WTC11 (cell line): ENCODE measurements around the gene CORIN. TPM values are rescaled to one million over a fixed set of nuclear protein-coding genes. Genes with fewer than 3 reads are reported as not detected.

Source experiments
- ATAC-seq: fragments of 200-7000 bp; cut with Tn5 transposase; 2 replicates; pipeline ENCODE4 v1.10.0; 2021; ENCODE audit warnings: mild to moderate bottlenecking, moderate library complexity
- CTCF ChIA-PET: fragments of 300-600 bp; sonication (Branson Sonifier 250); formaldehyde crosslinking; loops from one replicate; lab custom pipeline; 2021; ENCODE audit warnings: antibody characterized with exemption; lab: Charles Lee
- POLR2A ChIA-PET: fragments of 350-600 bp; sonication (Branson Sonifier 250); formaldehyde crosslinking; loops from one replicate; lab custom pipeline; 2021; ENCODE audit warnings: antibody characterized with exemption; lab: Charles Lee
- DNase-seq: peaks from one replicate; pipeline ENCODE4 v3.0.0; 2021; ENCODE audit warnings: low spot score
- H3K27ac Mint-ChIP-seq: 2 replicates; pipeline ENCODE4 v1.8.0; 2021; ENCODE audit warnings: mixed read lengths
- H3K27me3 Mint-ChIP-seq: 2 replicates; pipeline ENCODE4 v1.8.0; 2021; ENCODE audit warnings: low read depth, mild to moderate bottlenecking, moderate library complexity, mixed read lengths
- H3K36me3 Mint-ChIP-seq: 2 replicates; pipeline ENCODE4 v1.8.0; 2021; ENCODE audit warnings: mixed read lengths
- H3K4me1 Mint-ChIP-seq: 2 replicates; pipeline ENCODE4 v1.8.0; 2022; ENCODE audit warnings: mixed read lengths
- H3K4me3 Mint-ChIP-seq: 2 replicates; pipeline ENCODE4 v1.8.0; 2021; ENCODE audit warnings: mild to moderate bottlenecking, moderate library complexity, mixed read lengths
- H3K9me3 Mint-ChIP-seq: 2 replicates; pipeline ENCODE4 v1.8.0; 2021; ENCODE audit warnings: mixed read lengths
- JAZF1 ChIP-seq: fragments of 250-450 bp; sonication (Bioruptor Pico); IDR thresholded peaks from 2 replicates; pipeline ENCODE4 v1.9.0; 2021; ENCODE audit warnings: moderate library complexity, mild to moderate bottlenecking, inconsistent platforms
- MAX ChIP-seq: sonication (generic); formaldehyde crosslinking; IDR thresholded peaks from 2 replicates; pipeline ENCODE4 v1.8.0; 2022; ENCODE audit warnings: mild to moderate bottlenecking, missing genetic modification reagents
- MLX ChIP-seq: sonication (generic); formaldehyde crosslinking; IDR thresholded peaks from 2 replicates; pipeline ENCODE4 v1.8.1; 2023; ENCODE audit warnings: mild to moderate bottlenecking, missing genetic modification reagents, moderate library complexity
- PRRX2 ChIP-seq: fragments of 250-450 bp; sonication (Bioruptor Pico); IDR thresholded peaks from 2 replicates; pipeline ENCODE4 v1.8.0; 2021; ENCODE audit warnings: mild to moderate bottlenecking
- SOX15 ChIP-seq: fragments of 250-450 bp; sonication (Bioruptor Pico); IDR thresholded peaks from 2 replicates; pipeline ENCODE4 v1.9.0; 2021; ENCODE audit warnings: mild to moderate bottlenecking
- TEAD4 ChIP-seq: sonication (generic); formaldehyde crosslinking; IDR thresholded peaks from 2 replicates; pipeline ENCODE4 v1.8.0; 2022; ENCODE audit warnings: mild to moderate bottlenecking, missing genetic modification reagents
- ZNF121 ChIP-seq: sonication (generic); formaldehyde crosslinking; IDR thresholded peaks from 2 replicates; pipeline ENCODE4 v1.8.0; 2023; ENCODE audit warnings: missing genetic modification reagents
- ZNF281 ChIP-seq: sonication (generic); formaldehyde crosslinking; IDR thresholded peaks from 2 replicates; pipeline ENCODE4 v1.8.0; 2023; ENCODE audit warnings: mild to moderate bottlenecking, missing genetic modification reagents
- ZNF416 ChIP-seq: fragments of 250-450 bp; sonication (Bioruptor Pico); IDR thresholded peaks from 2 replicates; pipeline ENCODE4 v1.9.0; 2021; ENCODE audit warnings: mild to moderate bottlenecking, inconsistent platforms
- total RNA-seq: library from RNA; stranded (reverse); gene quantifications from 3 replicates; pipeline ENCODE4 v1.2.3, GENCODE V29; 2021
- TF ChIP-seq, protein P1 (sequence below): sonication (generic); formaldehyde crosslinking; IDR thresholded peaks from 2 replicates; pipeline ENCODE4 v1.8.0; 2022; ENCODE audit warnings: mild to moderate bottlenecking, missing genetic modification reagents
- TF ChIP-seq, protein P2 (sequence below): fragments of 250-450 bp; sonication (Bioruptor Pico); IDR thresholded peaks from 2 replicates; pipeline ENCODE4 v1.9.0; 2021; ENCODE audit warnings: mild to moderate bottlenecking, borderline replicate concordance
- TF ChIP-seq, protein P3 (sequence below): sonication (generic); formaldehyde crosslinking; IDR thresholded peaks from 2 replicates; pipeline ENCODE4 v1.8.1; 2022; ENCODE audit warnings: mild to moderate bottlenecking, missing genetic modification reagents, moderate library complexity, borderline replicate concordance
- TF ChIP-seq, protein P4 (sequence below): sonication (generic); formaldehyde crosslinking; conservative IDR thresholded peaks from 2 replicates; pipeline ENCODE4 v1.8.1; 2023; ENCODE audit warnings: mild to moderate bottlenecking, low read depth, missing genetic modification reagents, moderate library complexity

CORIN gene
- total RNA-seq, 1 experiment from 2014 or later = 0.33 TPM

DNA sequence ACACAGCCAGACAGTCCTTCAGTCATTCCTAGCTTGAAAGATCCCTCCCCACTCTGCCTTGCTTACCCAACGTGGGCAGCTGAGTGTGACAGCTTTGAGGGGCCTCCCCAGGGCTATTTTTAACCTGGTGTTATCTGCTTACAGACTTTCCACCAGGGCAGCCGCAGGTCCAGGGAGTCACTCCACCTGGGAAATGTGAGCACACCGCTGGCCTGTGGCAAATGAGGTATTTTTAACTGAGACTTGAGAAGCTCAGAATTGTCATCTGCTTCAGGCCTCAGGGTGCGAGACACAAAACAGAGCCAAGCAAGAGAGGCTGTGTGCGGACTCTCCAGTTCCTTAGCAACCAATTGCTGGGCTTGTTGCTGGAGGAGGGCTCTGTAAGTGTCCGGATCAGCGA lies 13.0 kb downstream of the CORIN start:
- no peak; the same call in 1 of the 2 replicates for ATAC-seq
- POLR2A ChIA-PET = no interaction called here
- no peak for DNase-seq
- no peaks in the 10 kb centered on the region for H3K36me3 Mint-ChIP-seq
- TF ChIP-seq ZNF281 (CRISPR knock-in tag) = no peak
- no peak for TF ChIP-seq MAX (CRISPR knock-in tag)
- no peak for TF ChIP-seq JAZF1
- TF ChIP-seq MLX = no peak
- TF ChIP-seq, protein P1, sequence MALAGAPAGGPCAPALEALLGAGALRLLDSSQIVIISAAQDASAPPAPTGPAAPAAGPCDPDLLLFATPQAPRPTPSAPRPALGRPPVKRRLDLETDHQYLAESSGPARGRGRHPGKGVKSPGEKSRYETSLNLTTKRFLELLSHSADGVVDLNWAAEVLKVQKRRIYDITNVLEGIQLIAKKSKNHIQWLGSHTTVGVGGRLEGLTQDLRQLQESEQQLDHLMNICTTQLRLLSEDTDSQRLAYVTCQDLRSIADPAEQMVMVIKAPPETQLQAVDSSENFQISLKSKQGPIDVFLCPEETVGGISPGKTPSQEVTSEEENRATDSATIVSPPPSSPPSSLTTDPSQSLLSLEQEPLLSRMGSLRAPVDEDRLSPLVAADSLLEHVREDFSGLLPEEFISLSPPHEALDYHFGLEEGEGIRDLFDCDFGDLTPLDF (CRISPR knock-in tag) = no peak
- no peak for TF ChIP-seq SOX15 (CRISPR knock-in tag)
- TF ChIP-seq TEAD4 (CRISPR knock-in tag) = no peak
- TF ChIP-seq, protein P2, sequence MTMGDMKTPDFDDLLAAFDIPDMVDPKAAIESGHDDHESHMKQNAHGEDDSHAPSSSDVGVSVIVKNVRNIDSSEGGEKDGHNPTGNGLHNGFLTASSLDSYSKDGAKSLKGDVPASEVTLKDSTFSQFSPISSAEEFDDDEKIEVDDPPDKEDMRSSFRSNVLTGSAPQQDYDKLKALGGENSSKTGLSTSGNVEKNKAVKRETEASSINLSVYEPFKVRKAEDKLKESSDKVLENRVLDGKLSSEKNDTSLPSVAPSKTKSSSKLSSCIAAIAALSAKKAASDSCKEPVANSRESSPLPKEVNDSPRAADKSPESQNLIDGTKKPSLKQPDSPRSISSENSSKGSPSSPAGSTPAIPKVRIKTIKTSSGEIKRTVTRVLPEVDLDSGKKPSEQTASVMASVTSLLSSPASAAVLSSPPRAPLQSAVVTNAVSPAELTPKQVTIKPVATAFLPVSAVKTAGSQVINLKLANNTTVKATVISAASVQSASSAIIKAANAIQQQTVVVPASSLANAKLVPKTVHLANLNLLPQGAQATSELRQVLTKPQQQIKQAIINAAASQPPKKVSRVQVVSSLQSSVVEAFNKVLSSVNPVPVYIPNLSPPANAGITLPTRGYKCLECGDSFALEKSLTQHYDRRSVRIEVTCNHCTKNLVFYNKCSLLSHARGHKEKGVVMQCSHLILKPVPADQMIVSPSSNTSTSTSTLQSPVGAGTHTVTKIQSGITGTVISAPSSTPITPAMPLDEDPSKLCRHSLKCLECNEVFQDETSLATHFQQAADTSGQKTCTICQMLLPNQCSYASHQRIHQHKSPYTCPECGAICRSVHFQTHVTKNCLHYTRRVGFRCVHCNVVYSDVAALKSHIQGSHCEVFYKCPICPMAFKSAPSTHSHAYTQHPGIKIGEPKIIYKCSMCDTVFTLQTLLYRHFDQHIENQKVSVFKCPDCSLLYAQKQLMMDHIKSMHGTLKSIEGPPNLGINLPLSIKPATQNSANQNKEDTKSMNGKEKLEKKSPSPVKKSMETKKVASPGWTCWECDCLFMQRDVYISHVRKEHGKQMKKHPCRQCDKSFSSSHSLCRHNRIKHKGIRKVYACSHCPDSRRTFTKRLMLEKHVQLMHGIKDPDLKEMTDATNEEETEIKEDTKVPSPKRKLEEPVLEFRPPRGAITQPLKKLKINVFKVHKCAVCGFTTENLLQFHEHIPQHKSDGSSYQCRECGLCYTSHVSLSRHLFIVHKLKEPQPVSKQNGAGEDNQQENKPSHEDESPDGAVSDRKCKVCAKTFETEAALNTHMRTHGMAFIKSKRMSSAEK (CRISPR knock-in tag) = no peak
- no peak overlapping the region for H3K4me3 Mint-ChIP-seq
- H3K9me3 Mint-ChIP-seq = no peaks in the 10 kb centered on the region
- H3K27ac Mint-ChIP-seq = no peak overlapping the region
- H3K4me1 Mint-ChIP-seq = peaks cover 3% of the 10 kb centered on the region; the same call in 1 of the 2 replicates
- H3K27me3 Mint-ChIP-seq = no peaks in the 10 kb centered on the region; the same call in 1 of the 2 replicates
- CTCF ChIA-PET = interaction anchor here (0.8 to 1.9 kb wide), 2 partner anchors 12 to 120 kb away, joined by 4 to 18 read pairs; no protein-coding TSS in a partner anchor

GRCh38 chr4:47819178-47819577 lies 18.7 kb downstream of the CORIN start:
- H3K9me3 Mint-ChIP-seq = peaks cover 6% of the 10 kb centered on the region; the same call in 1 of the 2 replicates
- no peaks in the 10 kb centered on the region for H3K4me1 Mint-ChIP-seq
- H3K4me3 Mint-ChIP-seq = no peak overlapping the region
- TF ChIP-seq PRRX2 (CRISPR knock-in tag) = no peak
- TF ChIP-seq, protein P3, sequence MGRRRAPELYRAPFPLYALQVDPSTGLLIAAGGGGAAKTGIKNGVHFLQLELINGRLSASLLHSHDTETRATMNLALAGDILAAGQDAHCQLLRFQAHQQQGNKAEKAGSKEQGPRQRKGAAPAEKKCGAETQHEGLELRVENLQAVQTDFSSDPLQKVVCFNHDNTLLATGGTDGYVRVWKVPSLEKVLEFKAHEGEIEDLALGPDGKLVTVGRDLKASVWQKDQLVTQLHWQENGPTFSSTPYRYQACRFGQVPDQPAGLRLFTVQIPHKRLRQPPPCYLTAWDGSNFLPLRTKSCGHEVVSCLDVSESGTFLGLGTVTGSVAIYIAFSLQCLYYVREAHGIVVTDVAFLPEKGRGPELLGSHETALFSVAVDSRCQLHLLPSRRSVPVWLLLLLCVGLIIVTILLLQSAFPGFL (CRISPR knock-in tag) = no peak
- TF ChIP-seq, protein P4, sequence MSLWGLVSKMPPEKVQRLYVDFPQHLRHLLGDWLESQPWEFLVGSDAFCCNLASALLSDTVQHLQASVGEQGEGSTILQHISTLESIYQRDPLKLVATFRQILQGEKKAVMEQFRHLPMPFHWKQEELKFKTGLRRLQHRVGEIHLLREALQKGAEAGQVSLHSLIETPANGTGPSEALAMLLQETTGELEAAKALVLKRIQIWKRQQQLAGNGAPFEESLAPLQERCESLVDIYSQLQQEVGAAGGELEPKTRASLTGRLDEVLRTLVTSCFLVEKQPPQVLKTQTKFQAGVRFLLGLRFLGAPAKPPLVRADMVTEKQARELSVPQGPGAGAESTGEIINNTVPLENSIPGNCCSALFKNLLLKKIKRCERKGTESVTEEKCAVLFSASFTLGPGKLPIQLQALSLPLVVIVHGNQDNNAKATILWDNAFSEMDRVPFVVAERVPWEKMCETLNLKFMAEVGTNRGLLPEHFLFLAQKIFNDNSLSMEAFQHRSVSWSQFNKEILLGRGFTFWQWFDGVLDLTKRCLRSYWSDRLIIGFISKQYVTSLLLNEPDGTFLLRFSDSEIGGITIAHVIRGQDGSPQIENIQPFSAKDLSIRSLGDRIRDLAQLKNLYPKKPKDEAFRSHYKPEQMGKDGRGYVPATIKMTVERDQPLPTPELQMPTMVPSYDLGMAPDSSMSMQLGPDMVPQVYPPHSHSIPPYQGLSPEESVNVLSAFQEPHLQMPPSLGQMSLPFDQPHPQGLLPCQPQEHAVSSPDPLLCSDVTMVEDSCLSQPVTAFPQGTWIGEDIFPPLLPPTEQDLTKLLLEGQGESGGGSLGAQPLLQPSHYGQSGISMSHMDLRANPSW (CRISPR knock-in tag) = no peak
- TF ChIP-seq ZNF416 (CRISPR knock-in tag) = no peak
- TF ChIP-seq ZNF121 = no peak
- CTCF ChIA-PET = interaction anchor here (0.9 to 1.4 kb wide), 2 partner anchors 17 to 114 kb away, joined by 3 to 4 read pairs; no protein-coding TSS in a partner anchor
- POLR2A ChIA-PET = no interaction called here
- H3K27ac Mint-ChIP-seq = no peak overlapping the region
- ATAC-seq (no peak), DNase-seq (no peak)
- no peaks in the 10 kb centered on the region for H3K36me3 Mint-ChIP-seq
- no peaks in the 10 kb centered on the region for H3K27me3 Mint-ChIP-seq
